GM23248 (cell line): ENCODE results near the gene FUNDC2.

Experiments used
- EZH2 ChIP-seq: fragments of 200-600 bp; sonication (generic); IDR thresholded peaks from 2 replicates; pipeline ENCODE4 v1.6.1; 2018; ENCODE audit warnings: antibody characterized with exemption, mild to moderate bottlenecking; ENCODE audit not compliant: insufficient read depth, poor library complexity, severe bottlenecking
- EZH2phosphoT487 ChIP-seq: fragments of 200-600 bp; sonication (generic); IDR thresholded peaks from 2 replicates; pipeline ENCODE4 v1.6.1; 2018; ENCODE audit warnings: antibody characterized with exemption, moderate library complexity, mild to moderate bottlenecking, low read depth; ENCODE audit not compliant: insufficient read depth

DNA sequence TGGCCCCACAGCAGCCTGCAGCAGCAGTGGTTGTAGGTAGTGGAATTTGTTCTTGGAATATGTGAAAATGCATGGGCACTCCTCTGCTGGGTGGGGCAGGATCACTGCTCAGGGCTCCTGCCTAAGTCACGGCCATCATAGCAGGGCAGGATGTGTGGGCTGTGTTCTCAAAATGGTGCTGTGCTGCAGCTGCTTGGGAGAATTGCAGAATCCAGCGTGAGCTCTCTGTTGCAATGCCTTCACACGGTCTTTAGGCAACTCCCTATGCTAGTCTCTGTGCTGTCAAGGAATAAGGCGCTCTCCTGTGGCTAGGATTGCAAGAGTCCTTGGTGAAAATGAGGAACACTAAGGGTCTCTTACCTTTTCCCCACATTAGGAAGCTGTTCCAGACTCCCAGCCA, 47.0 kb upstream of the FUNDC2 start:
- no peak for TF ChIP-seq EZH2
- no peak for TF ChIP-seq EZH2phosphoT487
